H9 (cell line): ENCODE data around the gene TEKT5. TPM values are rescaled to one million over a fixed set of nuclear protein-coding genes. Genes with fewer than 3 reads are reported as not detected.

Source experiments
- DNase-seq: peaks from one replicate; pipeline ENCODE4 v3.0.0-alpha.2; 2017
- H2AFZ ChIP-seq: one replicate; pipeline ENCODE4 v1.6.1; 2013; ENCODE audit warnings: mild to moderate bottlenecking, low read length, control low read depth, moderate library complexity
- H2AK5ac ChIP-seq: 2 replicates; pipeline ENCODE4 v1.6.1; 2013; ENCODE audit warnings: low read length, control low read depth, mixed read lengths; ENCODE audit not compliant: insufficient read length
- H2BK120ac ChIP-seq: one replicate; pipeline ENCODE4 v1.6.1; 2013; ENCODE audit warnings: low read depth, mild to moderate bottlenecking, low read length, control low read depth, inconsistent platforms; ENCODE audit not compliant: poor library complexity, severe bottlenecking
- H2BK12ac ChIP-seq: 2 replicates; pipeline ENCODE4 v1.6.1; 2013; ENCODE audit warnings: low read length, control low read depth, mixed read lengths, low read depth; ENCODE audit not compliant: insufficient read length
- H2BK15ac ChIP-seq: 2 replicates; pipeline ENCODE4 v1.6.1; 2013; ENCODE audit warnings: low read depth, low read length, control low read depth
- H2BK20ac ChIP-seq: one replicate; pipeline ENCODE4 v1.6.1; 2013; ENCODE audit warnings: low read depth, mild to moderate bottlenecking, low read length, control low read depth, inconsistent platforms; ENCODE audit not compliant: poor library complexity, severe bottlenecking
- H2BK5ac ChIP-seq: 2 replicates; pipeline ENCODE4 v1.6.1; 2013; ENCODE audit warnings: low read length, control low read depth, mixed read lengths; ENCODE audit not compliant: insufficient read length
- H3K14ac ChIP-seq: 2 replicates; pipeline ENCODE4 v1.6.1; 2013; ENCODE audit warnings: low read length, control low read depth; ENCODE audit not compliant: insufficient read depth
- H3K18ac ChIP-seq: 2 replicates; pipeline ENCODE4 v1.6.1; 2013; ENCODE audit warnings: low read depth, mild to moderate bottlenecking, mixed read lengths, low read length, control low read depth; ENCODE audit not compliant: insufficient read length
- H3K23ac ChIP-seq: 2 replicates; pipeline ENCODE4 v1.6.1; 2013; ENCODE audit warnings: low read length, control low read depth, mixed read lengths, low read depth; ENCODE audit not compliant: insufficient read length
- H3K23me2 ChIP-seq: 2 replicates; pipeline ENCODE4 v1.6.1; 2013; ENCODE audit warnings: low read depth, mild to moderate bottlenecking, mixed read lengths, low read length, control low read depth; ENCODE audit not compliant: insufficient read length, poor library complexity, severe bottlenecking
- H3K27ac ChIP-seq: 2 replicates; pipeline ENCODE4 v1.5.1; 2013; ENCODE audit warnings: low read length, control low read depth, mixed read lengths, low read depth; ENCODE audit not compliant: insufficient read length
- H3K27me3 ChIP-seq: 2 replicates; pipeline ENCODE4 v1.6.1; 2013; ENCODE audit warnings: low read length, control low read depth, inconsistent platforms; ENCODE audit not compliant: insufficient read depth
- H3K4ac ChIP-seq: 2 replicates; pipeline ENCODE4 v1.6.1; 2013; ENCODE audit warnings: low read depth, mild to moderate bottlenecking, control low read depth, inconsistent platforms, low read length, moderate library complexity
- H3K4me1 ChIP-seq: 2 replicates; pipeline ENCODE4 v1.6.1; 2013; ENCODE audit warnings: low read length, control low read depth, inconsistent platforms; ENCODE audit not compliant: insufficient read depth
- H3K4me2 ChIP-seq: 2 replicates; pipeline ENCODE4 v1.6.1; 2013; ENCODE audit warnings: low read length, control low read depth, mixed read lengths; ENCODE audit not compliant: insufficient read length, insufficient read depth
- H3K56ac ChIP-seq: 2 replicates; pipeline ENCODE4 v1.6.1; 2013; ENCODE audit warnings: low read depth, mild to moderate bottlenecking, mixed read lengths, low read length, control low read depth; ENCODE audit not compliant: insufficient read length
- H3K79me1 ChIP-seq: 2 replicates; pipeline ENCODE4 v1.6.1; 2013; ENCODE audit warnings: low read depth, mild to moderate bottlenecking, moderate library complexity, low read length, control low read depth, inconsistent platforms; ENCODE audit not compliant: insufficient read depth, poor library complexity, severe bottlenecking
- H3K79me2 ChIP-seq: 2 replicates; pipeline ENCODE4 v1.6.1; 2013; ENCODE audit warnings: low read length, control low read depth, inconsistent platforms; ENCODE audit not compliant: insufficient read depth
- H3K9ac ChIP-seq: 2 replicates; pipeline ENCODE4 v1.6.1; 2013; ENCODE audit warnings: low read length, control low read depth, mixed read lengths; ENCODE audit not compliant: insufficient read length; ENCODE audit errors: extremely low read depth
- H3K9me3 ChIP-seq: one replicate; pipeline ENCODE4 v1.6.1; 2013; ENCODE audit warnings: low read depth, low read length, inconsistent platforms; ENCODE audit not compliant: control insufficient read depth
- H3T11ph ChIP-seq: one replicate; pipeline ENCODE4 v1.6.1; 2013; ENCODE audit warnings: mild to moderate bottlenecking, low read length, control low read depth, inconsistent platforms
- H4K20me1 ChIP-seq: one replicate; pipeline ENCODE4 v1.6.1; 2013; ENCODE audit not compliant: control insufficient read depth, insufficient read length, insufficient read depth
- H4K5ac ChIP-seq: 2 replicates; pipeline ENCODE4 v1.6.1; 2013; ENCODE audit warnings: low read depth, mild to moderate bottlenecking, mixed read lengths, low read length, control low read depth; ENCODE audit not compliant: insufficient read length
- H4K8ac ChIP-seq: replicated peaks from 2 replicates; pipeline ENCODE4 v1.6.1; 2013; ENCODE audit warnings: low read length, control low read depth, mixed read lengths, low read depth; ENCODE audit not compliant: insufficient read length
- H4K91ac ChIP-seq: 2 replicates; pipeline ENCODE4 v1.6.1; 2013; ENCODE audit warnings: low read depth, mild to moderate bottlenecking, moderate library complexity, mixed read lengths, low read length, control low read depth; ENCODE audit not compliant: insufficient read length
- H3K27ac Mint-ChIP-seq, 3 experiments: 2 replicates in 2 of 3; 3 replicates in 1 of 3; pipeline ENCODE4 v1.8.0; 2020 to 2021; ENCODE audit warnings: mixed read lengths in 3 of 3, mild to moderate bottlenecking in 1 of 3, moderate library complexity in 1 of 3
- H3K27me3 Mint-ChIP-seq: 2 replicates; pipeline ENCODE4 v1.8.0; 2021; ENCODE audit warnings: low read depth, mild to moderate bottlenecking, moderate library complexity, mixed read lengths
- H3K36me3 Mint-ChIP-seq, 3 experiments: 2 replicates in 2 of 3; 3 replicates in 1 of 3; pipeline ENCODE4 v1.8.0; 2020 to 2021; ENCODE audit warnings: low read depth in 3 of 3, mixed read lengths in 3 of 3; ENCODE audit not compliant: insufficient read depth in 1 of 3
- H3K4me1 Mint-ChIP-seq, 2 experiments: 2 replicates each; pipeline ENCODE4 v1.8.0; 2020; ENCODE audit warnings: mixed read lengths in 2 of 2
- H3K4me3 Mint-ChIP-seq, 2 experiments: 2 replicates in 1 of 2; 3 replicates in 1 of 2; pipeline ENCODE4 v1.8.0; 2020 to 2021; ENCODE audit warnings: mild to moderate bottlenecking in 2 of 2, mixed read lengths in 2 of 2, moderate library complexity in 1 of 2
- H3K9me3 Mint-ChIP-seq, 2 experiments: 2 replicates in 1 of 2; 3 replicates in 1 of 2; pipeline ENCODE4 v1.8.0; 2020; ENCODE audit warnings: mild to moderate bottlenecking in 2 of 2, mixed read lengths in 2 of 2, moderate library complexity in 1 of 2
- WGBS: extraction: QIAGEN DNeasy Blood & Tissue Kit; methylation state at CpG from one replicate; pipeline ENCODE4 v1.1.7; 2013; ENCODE audit warnings: missing lambda C conversion rate, low lambda C conversion rate, mixed read lengths; ENCODE audit not compliant: insufficient read length; ENCODE audit errors: extremely low coverage; 5-methylcytosine and 5-hydroxymethylcytosine counted together
- total RNA-seq: library from RNA; stranded (reverse); gene quantifications from 2 replicates; pipeline ENCODE4 v1.2.1, GENCODE V29; 2021
- TF ChIP-seq, protein P1 (sequence below): fragments of 200-600 bp; sonication (generic); conservative IDR thresholded peaks from 3 replicates; pipeline ENCODE4 v1.8.0; 2021; ENCODE audit warnings: antibody characterized with exemption, mild to moderate bottlenecking

Gene TEKT5
- total RNA-seq, 1 experiment from 2014 or later, result 0.31 TPM

DNA sequence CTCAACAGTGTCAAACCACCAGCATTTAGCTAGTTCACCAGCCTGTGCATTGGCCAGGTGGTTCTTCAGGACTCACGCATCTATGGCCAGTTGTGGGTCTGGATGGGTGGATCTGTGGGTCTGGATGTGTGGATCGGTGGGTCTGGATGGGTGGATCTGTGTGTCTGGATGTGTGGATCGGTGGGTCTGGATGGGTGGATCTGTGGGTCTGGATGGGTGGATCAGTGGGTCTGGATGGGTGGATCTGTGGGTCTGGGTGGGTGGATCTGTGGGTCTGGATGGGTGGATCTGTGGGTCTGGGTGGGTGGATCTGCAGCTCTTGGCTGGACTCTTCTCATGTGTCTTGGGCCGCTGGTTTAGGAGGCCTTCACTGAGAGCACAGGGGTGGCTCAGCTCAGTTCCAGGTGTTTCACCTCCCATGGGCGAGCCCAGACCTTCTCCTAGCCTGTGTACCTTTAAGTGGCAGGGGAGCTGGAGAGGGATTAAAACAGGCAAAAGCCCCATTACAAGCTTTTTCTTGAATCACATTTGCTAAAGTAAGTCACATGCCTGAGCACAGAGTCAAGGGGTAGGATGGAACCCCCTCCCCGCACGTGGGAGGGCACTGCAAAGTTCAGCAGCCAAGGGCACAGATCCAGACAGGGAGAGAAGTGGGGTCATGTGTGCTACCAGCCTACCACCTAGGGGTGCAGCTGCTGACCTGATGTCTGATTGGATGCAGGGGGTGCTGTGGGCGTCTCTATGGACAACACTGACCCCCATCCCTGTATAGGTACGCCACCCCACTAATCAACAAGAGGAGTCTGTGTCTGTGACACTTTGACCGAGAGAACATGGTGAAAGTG, 45.5 kb upstream of the TEKT5 start:
- Histone ChIP-seq H4K5ac (no peak overlapping the region), H4K91ac (no peak overlapping the region), H3K9ac (no peak overlapping the region), H3K18ac (no peak overlapping the region), H3K27me3 (no peaks in the 10 kb centered on the region), H3K23ac (no peak overlapping the region), H2AK5ac (no peak overlapping the region), H3K79me2 (no peaks in the 10 kb centered on the region), H3K14ac (no peak overlapping the region; the same call in 1 of the 2 replicates), H2BK5ac (no peak overlapping the region), H3K23me2 (peaks cover 3% of the 10 kb centered on the region), H3K9me3 (no peaks in the 10 kb centered on the region), H3K56ac (no peak overlapping the region), H2BK120ac (no peak overlapping the region), H3K27ac (no peak overlapping the region), H3K79me1 (no peaks in the 10 kb centered on the region), H4K20me1 (no peaks in the 10 kb centered on the region), H2BK15ac (no peak overlapping the region), H3K4me1 (no peaks in the 10 kb centered on the region), H3T11ph (no peak overlapping the region), H3K4me2 (no peak overlapping the region), H3K4ac (no peak overlapping the region), H2BK20ac (no peak overlapping the region), H2BK12ac (no peak overlapping the region), H4K8ac (no peak overlapping the region), H2AFZ (no peak overlapping the region)
- no peaks in the 10 kb centered on the region; a peak in 1 of 5 replicates for H3K9me3 Mint-ChIP-seq
- H3K27ac Mint-ChIP-seq, result no peak overlapping the region; a peak in 1 of 7 replicates
- peak; percentile 17 for DNase-seq
- TF ChIP-seq, protein P1, sequence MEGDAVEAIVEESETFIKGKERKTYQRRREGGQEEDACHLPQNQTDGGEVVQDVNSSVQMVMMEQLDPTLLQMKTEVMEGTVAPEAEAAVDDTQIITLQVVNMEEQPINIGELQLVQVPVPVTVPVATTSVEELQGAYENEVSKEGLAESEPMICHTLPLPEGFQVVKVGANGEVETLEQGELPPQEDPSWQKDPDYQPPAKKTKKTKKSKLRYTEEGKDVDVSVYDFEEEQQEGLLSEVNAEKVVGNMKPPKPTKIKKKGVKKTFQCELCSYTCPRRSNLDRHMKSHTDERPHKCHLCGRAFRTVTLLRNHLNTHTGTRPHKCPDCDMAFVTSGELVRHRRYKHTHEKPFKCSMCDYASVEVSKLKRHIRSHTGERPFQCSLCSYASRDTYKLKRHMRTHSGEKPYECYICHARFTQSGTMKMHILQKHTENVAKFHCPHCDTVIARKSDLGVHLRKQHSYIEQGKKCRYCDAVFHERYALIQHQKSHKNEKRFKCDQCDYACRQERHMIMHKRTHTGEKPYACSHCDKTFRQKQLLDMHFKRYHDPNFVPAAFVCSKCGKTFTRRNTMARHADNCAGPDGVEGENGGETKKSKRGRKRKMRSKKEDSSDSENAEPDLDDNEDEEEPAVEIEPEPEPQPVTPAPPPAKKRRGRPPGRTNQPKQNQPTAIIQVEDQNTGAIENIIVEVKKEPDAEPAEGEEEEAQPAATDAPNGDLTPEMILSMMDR, result no peak
- WGBS, result no CpG with 5 or more reads among the region's 10 CpGs
- H3K27me3 Mint-ChIP-seq, result no peaks in the 10 kb centered on the region
- H3K4me3 Mint-ChIP-seq, result no peak overlapping the region
- peaks cover 0 to 2% (median 0%) of the 10 kb centered on the region in 3 experiments; a peak in 1 of 7 replicates for H3K36me3 Mint-ChIP-seq
- H3K4me1 Mint-ChIP-seq, result peaks cover 15 to 16% of the 10 kb centered on the region in 2 experiments
